LHCN-M2 (cell line): Measurements from ENCODE around the gene SHPK. TPM values are rescaled to one million over a fixed set of nuclear protein-coding genes. Genes with fewer than 3 reads are reported as not detected.
A peak's percentile ranks its signal among the peaks of the same experiment; 100 is the strongest.
"Not testable (repeated sequence)": the region's sequence is repeated elsewhere in the genome, so short reads cannot be mapped to it uniquely, and the experiment has no call there.

Experiments
- DNase-seq: peaks from one replicate; pipeline ENCODE4 v3.0.0-alpha.2; 2012; ENCODE audit warnings: low read depth
- total RNA-seq: library from RNA; depleted of rRNA; stranded (reverse); fragments of >200 nt; gene quantifications from 2 replicates; pipeline ENCODE4 v1.2.3, GENCODE V29; 2014

The SHPK gene
- total RNA-seq, 1 experiment from 2014 or later = 17.8 TPM

GRCh38 chr17:3590231-3590630 is 45.8 kb downstream of the SHPK start:
- DNase-seq = no peak

GRCh38 chr17:3589784-3590183 is 46.3 kb downstream of the SHPK start:
- no peak for DNase-seq

GRCh38 chr17:3585826-3586225 is 50.2 kb downstream of the SHPK start:
- no peak for DNase-seq

- no peak for DNase-seq
Measured at GRCh38 chr17:3583456-3583855, 52.6 kb downstream of the SHPK start.

- no peak for DNase-seq
Measured at GRCh38 chr17:3582915-3583314, 53.1 kb downstream of the SHPK start.

- not testable (repeated sequence) for DNase-seq
Measured at GRCh38 chr17:3578667-3579066, 57.4 kb downstream of the SHPK start.

GRCh38 chr17:3576970-3577369 is 59.1 kb downstream of the SHPK start:
- DNase-seq = no peak

GRCh38 chr17:3575511-3575910 is 60.5 kb downstream of the SHPK start:
- peak; percentile 51 for DNase-seq

GRCh38 chr17:3574231-3574630 is 61.8 kb downstream of the SHPK start:
- no peak for DNase-seq

GRCh38 chr17:3573246-3574100 is 62.6 kb downstream of the SHPK start:
- no peak for DNase-seq

GRCh38 chr17:3572231-3572630 is 63.8 kb downstream of the SHPK start:
- DNase-seq = no peak

- no peak for DNase-seq
Measured at GRCh38 chr17:3571043-3571900, 64.8 kb downstream of the SHPK start.

GRCh38 chr17:3569534-3570137 is 66.4 kb downstream of the SHPK start:
- DNase-seq = no peak

- no peak for DNase-seq
Measured at GRCh38 chr17:3566551-3566950, 69.5 kb downstream of the SHPK start.

- DNase-seq = no peak
Measured at GRCh38 chr17:3565143-3565542, 70.9 kb downstream of the SHPK start.

GRCh38 chr17:3564241-3564640 is 71.8 kb downstream of the SHPK start:
- not testable (repeated sequence) for DNase-seq

- no peak for DNase-seq
Measured at GRCh38 chr17:3559270-3559645, 76.8 kb downstream of the SHPK start.

- peak; percentile 65 for DNase-seq
Measured at GRCh38 chr17:3558603-3559269, 77.3 kb downstream of the SHPK start.
